Measurements from ENCODE around the gene DPP6.

DNA sequence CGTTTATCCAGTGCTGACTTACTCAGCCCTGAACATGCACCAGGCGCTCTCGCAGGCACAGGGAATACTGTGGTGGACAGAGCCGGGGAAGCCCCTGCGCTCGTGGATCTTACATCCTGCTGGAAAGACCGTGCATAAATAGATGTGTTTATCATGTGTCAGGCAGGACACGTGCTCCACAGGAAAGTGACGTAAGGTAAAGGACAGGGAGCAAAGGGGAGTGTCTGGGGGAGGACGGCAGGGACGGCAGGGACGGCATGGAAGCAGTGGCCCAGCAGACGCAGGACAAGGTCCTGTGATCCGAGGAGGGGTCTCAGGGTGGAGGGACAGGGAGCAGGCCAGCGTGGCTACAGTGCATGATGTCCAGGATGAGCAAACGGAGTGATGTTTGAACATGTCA is 540.2 kb downstream of the DPP6 start:
- TF ChIP-seq, protein P1, sequence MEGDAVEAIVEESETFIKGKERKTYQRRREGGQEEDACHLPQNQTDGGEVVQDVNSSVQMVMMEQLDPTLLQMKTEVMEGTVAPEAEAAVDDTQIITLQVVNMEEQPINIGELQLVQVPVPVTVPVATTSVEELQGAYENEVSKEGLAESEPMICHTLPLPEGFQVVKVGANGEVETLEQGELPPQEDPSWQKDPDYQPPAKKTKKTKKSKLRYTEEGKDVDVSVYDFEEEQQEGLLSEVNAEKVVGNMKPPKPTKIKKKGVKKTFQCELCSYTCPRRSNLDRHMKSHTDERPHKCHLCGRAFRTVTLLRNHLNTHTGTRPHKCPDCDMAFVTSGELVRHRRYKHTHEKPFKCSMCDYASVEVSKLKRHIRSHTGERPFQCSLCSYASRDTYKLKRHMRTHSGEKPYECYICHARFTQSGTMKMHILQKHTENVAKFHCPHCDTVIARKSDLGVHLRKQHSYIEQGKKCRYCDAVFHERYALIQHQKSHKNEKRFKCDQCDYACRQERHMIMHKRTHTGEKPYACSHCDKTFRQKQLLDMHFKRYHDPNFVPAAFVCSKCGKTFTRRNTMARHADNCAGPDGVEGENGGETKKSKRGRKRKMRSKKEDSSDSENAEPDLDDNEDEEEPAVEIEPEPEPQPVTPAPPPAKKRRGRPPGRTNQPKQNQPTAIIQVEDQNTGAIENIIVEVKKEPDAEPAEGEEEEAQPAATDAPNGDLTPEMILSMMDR (optimal IDR thresholded peaks at IDR 0.05 in 1 of 3, IDR thresholded peaks at IDR 0.05 in 1 of 3, conservative IDR thresholded peaks at IDR 0.05 in 1 of 3; ENCODE audit: extremely low read depth in 1 of 3, insufficient read depth in 2 of 3, low read length in 3 of 3) = no peak
- no peak for TF ChIP-seq EZH2 (IDR thresholded peaks at IDR 0.05; ENCODE audit: low read length)

All from keratinocyte (primary cell).